CD4-positive, alpha-beta T cell treated with Interleukin-15 for 4 hours (primary cell): ENCODE measurements around the gene PICK1.
"Not testable (repeated sequence)": the region's sequence is repeated elsewhere in the genome, so short reads cannot be mapped to it uniquely, and the experiment has no call there.

ENCODE experiments used
- DNase-seq: peaks from one replicate; pipeline ENCODE4 v3.0.0-alpha.2; 2020; ENCODE audit warnings: low spot score

Gene PICK1

GRCh38 chr22:38030311-38031133 is 26.7 kb upstream of the PICK1 start:
- DNase-seq = no peak

DNA sequence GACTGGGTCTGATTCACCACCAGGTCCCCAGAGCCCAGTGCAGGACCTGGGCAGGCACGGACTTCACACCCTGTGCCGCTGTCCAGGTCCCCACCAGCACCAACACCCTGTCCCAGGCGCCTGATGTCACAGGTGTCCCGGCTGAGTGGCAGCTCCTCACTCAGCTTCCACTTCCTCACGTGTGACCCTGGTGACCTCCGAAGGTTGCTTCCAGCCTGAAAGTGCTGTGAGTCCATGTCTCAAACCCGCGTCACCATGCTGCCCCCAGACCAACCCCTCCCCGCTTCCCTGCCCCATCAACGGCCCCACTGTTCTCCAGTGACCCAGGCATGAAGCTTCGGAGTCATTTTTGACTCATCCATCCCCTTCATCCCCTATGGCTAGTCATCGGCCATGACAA is 25.7 kb upstream of the PICK1 start:
- DNase-seq = no peak

DNA sequence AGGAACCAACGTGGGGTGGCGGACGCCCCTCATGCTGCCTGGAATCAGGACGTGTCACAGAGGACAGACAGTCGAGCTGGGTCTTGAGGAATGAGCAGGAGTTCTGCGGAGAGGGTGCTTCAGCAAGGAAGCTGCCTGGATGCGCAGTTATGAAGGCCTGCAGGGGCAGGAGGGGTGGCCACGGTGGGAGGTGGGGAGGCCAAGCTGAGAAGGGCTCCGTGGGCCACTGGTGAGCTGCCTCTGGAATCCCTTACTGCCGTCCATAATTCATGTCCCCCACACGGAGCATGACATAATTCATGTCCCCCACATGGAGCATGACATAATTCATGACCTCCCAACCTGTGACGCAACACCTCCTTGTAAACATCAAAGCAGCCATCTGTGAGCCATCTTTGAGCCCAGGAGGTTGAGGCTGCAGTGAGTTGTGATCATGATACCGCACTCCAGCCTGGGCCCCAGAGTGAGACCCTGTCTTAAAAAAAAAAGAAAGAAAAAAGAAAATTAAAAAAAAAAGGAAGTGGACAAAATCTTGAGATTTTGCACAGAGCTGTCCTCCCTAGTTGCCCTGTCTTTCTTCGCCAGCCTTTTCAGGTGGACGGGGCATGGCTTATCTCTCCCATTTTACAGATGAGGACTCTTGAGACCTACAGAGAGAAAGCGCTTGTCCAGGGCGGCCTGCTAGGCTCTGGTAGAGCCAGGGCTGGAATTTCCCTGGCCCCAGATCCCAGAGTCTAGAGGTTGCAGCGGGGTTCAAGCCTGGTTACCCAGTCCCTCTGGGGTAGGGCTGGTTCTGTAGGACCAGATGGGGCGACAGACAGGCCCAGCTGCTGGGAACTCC is 24.3 kb upstream of the PICK1 start:
- DNase-seq = no peak

- DNase-seq = no peak
Observed at GRCh38 chr22:38033522-38034277, 23.5 kb upstream of the PICK1 start.

DNA sequence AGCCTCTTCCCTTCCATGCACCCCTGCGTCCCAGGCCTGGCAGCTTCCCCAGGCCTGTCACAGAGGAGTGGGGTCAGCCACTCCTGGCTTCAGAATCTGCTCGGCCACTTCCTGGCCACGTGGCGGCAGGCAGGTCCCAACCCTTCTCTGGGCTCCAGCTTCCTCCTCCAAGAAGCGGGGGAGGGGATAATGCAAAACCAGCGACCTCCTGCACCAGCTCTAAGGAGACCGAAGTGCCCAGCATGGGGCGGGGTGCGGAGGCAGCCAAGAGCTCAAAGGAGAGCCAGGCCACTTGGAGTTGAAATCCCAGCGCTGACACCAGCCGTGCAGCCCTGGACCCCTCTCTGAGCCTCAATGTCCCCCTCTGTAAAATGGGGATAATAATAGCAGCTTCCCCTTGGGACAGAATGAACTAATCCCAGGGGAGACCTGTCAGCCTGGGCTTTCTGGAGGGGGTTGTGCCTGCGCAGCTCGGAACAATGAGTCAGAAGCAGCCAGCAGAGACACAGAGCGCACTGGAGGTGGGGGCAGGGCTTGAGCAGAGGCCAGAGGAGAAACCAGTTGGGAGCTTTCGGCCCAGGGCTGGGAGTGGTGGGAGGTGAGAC is 22.8 kb upstream of the PICK1 start:
- no peak for DNase-seq

DNA sequence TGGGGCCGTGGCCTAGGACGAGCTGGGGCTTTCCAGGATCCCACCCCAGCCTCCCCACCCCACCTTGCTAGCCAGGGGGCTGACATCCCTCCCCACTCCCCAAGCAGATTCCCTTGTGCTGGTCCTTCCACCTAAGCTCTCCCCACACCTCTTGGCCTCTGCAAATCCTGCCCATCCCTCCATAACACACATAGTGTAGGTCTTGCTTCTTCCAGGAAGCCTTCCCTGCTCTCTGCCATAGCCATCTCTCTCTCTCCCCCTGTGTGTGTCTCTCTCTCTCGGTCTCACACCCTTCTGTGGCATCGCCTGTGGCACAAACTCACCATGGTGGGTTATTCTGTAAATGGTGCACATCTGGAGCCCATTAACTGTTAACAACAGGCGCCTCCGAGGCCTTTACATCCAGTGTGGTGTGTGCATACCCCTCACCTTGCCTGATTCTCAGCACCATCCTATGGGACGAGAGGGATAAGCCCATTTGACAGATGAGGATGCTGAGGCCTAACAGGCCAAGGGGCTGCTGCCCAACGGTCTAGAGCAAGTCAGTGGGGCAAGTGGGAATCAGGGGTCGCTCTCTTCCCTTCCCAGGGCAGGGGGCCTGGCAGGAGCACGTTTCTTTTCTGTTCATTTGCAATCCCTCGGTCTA is 22.2 kb upstream of the PICK1 start:
- no peak for DNase-seq

GRCh38 chr22:38035530-38035885 is 21.7 kb upstream of the PICK1 start:
- DNase-seq = no peak

DNA sequence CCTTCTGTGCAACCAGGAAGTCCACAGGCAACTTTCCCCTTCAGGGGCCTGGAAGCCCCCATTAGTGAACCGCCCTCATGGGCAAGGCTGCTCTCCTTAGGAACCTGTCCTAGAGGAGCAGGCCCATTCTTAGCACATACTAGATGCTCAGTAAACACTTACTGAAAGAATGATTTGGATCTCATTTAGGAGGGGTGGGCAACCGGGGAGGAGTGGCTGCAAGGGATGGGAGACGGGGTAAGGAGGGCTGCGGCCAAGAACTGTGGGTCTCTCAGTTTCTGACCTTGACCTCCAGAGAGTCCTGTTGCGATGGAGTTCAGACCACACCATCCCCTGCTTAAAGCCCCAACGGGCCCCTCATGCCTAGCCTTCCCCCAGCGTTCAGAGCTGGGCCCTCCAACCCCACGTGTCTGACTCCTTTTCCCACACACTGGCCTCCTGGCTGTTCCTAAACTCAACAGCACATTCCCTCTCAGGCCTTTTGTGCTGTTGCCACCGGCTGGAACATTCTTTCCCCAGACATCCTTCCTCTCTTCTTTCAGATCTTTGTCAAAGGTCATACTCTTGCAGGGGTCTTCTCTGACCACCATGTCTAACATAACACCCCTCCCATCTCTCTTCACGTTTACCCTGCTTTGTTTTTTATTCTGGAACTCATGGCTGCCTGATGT is 20.7 kb upstream of the PICK1 start:
- no peak for DNase-seq

DNA sequence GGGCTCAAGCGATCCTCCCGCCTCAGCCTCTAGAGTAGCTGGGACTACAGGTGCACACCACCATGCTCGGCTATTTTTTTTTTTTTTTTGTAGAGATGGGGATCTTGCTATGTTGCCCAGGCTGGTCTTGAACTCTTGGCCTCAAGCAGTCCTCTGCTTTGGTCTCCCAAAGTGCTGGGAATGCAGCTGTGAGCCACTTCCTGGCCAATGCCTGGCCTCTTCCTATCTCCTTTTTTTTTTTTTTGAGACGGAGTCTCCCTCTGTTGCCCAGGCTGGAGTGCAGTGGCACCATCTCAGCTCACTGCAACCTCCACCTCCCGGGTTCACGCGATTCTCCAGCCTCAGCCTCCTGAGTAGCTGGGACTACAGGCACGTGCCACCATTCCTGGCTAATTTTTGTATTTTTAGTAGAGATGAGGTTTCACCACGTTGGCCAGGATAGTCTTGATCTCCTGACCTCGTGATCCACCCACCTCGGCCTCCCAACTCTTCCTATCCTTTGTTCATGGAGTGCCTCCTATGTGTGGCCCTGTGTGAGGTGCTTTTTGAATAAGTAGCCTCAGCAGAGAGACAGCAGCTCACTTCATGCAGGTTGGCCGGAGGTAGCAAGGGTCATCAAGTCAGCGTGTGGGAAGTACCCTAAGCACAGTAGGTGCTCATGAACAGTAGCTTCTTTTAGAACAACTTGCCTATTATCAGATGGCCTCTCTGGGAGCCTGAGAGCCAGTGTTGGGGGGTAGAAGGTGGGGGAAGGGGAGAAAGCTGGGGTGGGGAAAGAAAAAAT is 19.6 kb upstream of the PICK1 start:
- not testable (repeated sequence) for DNase-seq

- DNase-seq = no peak
Observed at GRCh38 chr22:38038426-38038825, 18.8 kb upstream of the PICK1 start.

DNA sequence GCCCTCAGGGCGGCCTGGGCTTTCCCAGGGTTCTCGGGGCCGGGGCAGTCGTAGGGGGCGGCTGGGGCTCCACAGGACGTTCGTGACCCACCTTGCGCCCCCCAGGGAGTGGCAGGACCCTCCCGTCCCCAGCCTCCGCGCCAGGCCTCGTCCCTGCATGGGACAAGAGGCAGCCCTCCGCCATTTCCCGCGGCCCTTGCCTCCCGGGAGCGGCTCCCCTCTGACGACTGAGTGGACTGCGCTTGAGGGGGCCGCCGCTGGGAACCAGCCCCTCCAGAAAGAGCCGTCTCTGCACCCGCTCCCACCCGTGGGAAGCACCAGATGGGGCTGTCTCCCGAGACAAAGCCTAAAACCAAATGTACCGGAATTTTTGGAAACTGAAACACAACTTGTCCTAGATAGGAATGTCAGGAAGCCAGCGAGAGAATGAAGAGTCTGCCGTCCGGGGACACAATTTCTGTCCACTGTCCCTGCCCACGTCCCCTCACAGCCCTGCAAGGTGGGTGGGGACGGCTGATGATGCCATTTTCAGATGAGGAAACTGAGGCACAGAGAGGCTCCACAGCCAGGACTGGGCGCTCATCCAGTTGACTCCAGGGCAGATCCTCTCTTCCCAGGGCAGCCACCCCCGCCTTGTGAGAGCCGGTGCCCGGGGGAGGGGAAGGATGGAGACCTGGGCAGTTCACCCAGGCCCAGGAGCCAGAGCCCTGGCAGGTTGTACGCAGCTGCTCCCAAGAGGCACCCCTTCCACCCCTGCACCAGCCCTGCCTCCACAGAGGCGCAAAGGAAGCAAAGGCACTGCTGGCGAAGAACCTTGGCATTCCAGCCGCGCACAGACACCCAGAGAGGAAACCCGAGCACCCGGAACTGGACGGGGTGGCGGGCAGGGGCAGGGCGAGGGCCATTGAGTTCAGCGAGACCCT is 18.1 kb upstream of the PICK1 start:
- DNase-seq = no peak

DNA sequence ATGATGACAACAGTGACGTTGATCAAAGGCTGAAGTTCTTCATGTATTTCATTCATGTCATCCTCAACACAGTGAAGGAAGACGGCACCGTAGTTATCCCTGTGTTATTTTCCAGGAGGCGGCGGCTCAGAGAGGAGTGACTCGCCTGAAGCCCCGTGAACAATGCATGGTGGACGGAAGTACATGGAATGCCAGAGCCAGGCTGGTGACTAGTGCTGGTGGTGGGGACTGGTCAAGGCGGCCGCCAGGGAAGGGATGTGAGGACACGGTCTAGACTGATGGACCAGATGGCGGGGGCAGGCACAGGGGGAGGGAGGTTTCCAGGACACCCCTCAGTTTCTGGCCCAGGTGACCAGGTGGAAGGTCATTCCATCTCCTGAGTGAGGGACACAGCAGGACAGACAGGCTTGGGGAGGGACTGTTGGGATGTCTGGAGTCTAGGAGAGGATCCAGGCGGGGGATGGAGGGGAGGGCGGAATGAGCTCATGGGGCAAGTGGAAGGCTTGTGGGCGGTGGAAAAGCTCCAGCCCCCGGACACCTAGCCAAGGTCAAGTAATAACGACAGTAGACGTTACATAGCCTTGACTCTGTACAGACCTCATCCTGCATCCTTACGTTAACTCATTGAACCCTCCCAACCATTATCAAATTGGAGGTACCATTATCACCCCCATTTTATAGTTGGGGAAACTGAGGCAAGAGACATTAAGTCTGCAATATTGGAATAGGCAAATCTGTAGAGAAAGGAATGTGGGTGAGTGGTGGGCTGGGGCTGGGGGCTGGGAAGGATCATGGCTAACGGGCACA is 16.0 kb upstream of the PICK1 start:
- DNase-seq = no peak

- DNase-seq = no peak
Observed at GRCh38 chr22:38041760-38042487, 15.3 kb upstream of the PICK1 start.

DNA sequence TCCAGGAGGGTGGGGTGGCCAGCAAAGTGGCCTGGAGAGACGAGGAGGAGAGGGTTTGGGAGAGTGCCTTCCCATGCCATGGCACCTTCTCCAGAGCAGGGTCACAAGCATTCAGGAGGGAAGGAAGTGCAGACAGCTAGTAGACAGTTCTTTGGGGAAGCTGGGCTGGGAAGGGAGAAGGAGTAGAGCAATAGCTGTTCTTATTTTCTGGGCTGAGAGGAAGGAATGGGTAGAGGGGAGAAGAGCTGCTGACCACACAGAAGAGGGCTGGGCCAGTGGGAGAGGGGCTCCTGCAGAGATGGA is 14.8 kb upstream of the PICK1 start:
- DNase-seq = no peak

GRCh38 chr22:38043151-38044039 is 13.8 kb upstream of the PICK1 start:
- no peak for DNase-seq

- no peak for DNase-seq
Observed at GRCh38 chr22:38046070-38046748, 11.0 kb upstream of the PICK1 start.
